Choroid plexus epithelial cell (primary cell): ENCODE measurements around the gene MC1R.
A peak's percentile ranks its signal among the peaks of the same experiment; 100 is the strongest.

Source experiments
- DNase-seq: peaks from one replicate; pipeline ENCODE4 v3.0.0-alpha.2; 2010; ENCODE audit warnings: low read depth
- H3K4me3 ChIP-seq: 2 replicates; pipeline ENCODE4 v1.5.1; 2011; ENCODE audit warnings: low read depth, mild to moderate bottlenecking, control low read depth, low read length, moderate library complexity
- TF ChIP-seq, protein P1 (sequence below): conservative IDR thresholded peaks from 2 replicates; pipeline ENCODE4 v1.5.1; 2011; ENCODE audit warnings: low read depth, mild to moderate bottlenecking, control low read depth, inconsistent platforms, low read length, moderate library complexity

Gene MC1R

DNA sequence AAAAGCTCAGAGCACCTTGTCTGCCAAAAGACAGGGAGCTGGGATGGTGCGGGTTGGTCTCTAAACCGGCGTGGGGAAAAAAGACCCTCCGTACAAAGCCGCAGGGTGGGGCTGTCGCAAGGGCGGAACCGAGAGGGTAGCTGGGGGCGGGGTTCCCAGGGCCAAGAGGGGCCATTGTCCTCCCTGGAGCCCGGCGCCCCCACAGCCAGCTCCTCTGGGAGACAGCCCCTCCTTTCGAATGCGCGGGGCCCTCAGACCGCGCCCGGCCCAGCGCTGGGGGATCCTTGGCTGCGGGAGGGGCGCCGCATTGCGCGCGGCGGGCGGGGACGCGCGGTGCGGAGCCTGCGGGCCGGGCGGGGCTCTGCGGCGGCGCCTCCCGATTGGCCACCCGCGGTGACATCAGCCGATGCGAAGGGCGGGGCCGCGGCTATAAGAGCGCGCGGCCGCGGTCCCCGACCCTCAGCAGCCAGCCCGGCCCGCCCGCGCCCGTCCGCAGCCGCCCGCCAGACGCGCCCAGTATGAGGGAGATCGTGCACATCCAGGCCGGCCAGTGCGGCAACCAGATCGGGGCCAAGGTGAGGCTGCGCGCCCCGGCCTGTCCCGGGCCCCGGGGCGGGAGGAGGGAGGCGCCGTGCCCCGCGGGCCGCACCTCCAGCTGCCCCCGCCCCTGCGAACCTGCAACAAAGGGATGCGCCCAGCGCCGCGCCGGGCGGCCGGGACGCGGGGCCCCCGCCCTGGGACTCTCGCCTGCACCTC lies 4.4 kb downstream of the MC1R start, which contains the start of gene TUBB3:
TSS of gene TUBB3 (plus strand) at position 459 of the 756 bp plus-strand sequence. CDS start at position 519, 60 bp downstream.
- H3K4me3 ChIP-seq = peak within 1 kb of the TSS; percentile 76

DNA sequence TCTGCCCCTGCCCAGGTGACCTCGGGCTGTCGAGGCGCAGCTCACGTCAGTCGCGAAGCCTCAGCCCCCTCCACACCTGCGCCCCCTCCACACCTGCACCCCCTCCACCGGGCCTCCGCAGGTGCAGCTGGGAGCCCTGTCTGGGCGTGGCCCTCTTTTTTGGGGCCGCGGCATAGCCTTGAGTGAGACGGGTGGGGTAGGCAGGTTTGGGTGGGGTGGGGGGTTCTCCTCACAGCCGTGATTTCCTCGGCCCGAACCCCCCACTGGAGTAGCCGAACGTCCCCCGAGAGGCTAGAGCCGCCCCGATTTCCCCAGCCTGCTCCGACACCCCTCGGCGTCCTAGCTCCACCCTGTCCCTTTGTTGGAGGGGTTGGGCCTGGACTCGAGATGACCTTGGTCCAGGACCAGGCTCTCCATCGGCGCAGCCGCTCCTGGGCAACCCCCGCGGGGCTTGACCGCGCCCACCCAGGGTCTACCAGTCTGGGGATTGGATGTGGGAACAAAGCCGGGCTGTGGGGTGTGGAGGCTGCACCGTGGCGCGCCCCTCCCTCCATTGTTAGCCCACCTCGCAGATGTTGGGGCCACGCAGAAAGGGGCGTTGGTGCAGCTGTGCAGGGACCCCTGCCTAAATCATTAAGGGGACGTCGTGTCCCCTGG lies 5.1 kb downstream of the MC1R start:
- TF ChIP-seq, protein P1, sequence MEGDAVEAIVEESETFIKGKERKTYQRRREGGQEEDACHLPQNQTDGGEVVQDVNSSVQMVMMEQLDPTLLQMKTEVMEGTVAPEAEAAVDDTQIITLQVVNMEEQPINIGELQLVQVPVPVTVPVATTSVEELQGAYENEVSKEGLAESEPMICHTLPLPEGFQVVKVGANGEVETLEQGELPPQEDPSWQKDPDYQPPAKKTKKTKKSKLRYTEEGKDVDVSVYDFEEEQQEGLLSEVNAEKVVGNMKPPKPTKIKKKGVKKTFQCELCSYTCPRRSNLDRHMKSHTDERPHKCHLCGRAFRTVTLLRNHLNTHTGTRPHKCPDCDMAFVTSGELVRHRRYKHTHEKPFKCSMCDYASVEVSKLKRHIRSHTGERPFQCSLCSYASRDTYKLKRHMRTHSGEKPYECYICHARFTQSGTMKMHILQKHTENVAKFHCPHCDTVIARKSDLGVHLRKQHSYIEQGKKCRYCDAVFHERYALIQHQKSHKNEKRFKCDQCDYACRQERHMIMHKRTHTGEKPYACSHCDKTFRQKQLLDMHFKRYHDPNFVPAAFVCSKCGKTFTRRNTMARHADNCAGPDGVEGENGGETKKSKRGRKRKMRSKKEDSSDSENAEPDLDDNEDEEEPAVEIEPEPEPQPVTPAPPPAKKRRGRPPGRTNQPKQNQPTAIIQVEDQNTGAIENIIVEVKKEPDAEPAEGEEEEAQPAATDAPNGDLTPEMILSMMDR = no peak

More for the DNA sequence above, 4.4 kb downstream of the MC1R start, which contains the start of gene TUBB3:
- TF ChIP-seq, protein P1 = no peak
- peak; percentile 82 for DNase-seq

DNA sequence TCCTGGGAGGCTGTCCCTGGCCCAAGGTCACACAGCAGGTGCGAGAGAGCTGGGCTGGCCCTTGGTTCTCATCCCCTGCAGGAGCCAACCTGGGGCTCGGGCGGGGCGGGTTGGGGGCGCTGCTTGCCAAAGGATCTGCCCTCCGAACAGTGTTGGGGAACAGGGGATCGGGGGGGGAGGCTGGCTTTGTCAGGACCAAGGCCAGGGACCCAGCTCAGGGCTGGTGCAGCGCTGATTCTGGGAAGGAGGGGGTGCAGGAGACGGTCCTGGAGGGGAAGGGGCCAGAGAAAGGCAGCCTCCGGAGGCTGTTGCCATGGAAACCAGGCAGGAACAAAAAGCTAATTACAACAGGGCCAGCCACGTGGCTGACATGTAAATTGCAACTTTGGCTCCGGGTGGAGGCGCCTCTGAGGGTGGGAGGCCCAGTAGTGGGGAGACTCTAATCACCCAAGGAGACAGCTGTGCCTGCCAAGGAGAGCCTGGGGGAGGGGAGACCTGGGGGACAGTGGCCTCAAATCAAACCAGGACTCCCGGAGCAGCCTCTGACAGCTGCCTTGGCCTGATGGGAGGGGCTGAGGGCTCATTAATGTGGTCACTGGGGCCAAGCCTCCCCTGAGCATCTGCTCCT lies 5.7 kb downstream of the MC1R start:
- H3K4me3 ChIP-seq = peak overlapping the region; percentile 76
- DNase-seq = peak; percentile 67
- TF ChIP-seq, protein P1 = no peak

More for the DNA sequence above, 5.1 kb downstream of the MC1R start:
- DNase-seq = no peak
- peak overlapping the region; percentile 76 for H3K4me3 ChIP-seq

DNA sequence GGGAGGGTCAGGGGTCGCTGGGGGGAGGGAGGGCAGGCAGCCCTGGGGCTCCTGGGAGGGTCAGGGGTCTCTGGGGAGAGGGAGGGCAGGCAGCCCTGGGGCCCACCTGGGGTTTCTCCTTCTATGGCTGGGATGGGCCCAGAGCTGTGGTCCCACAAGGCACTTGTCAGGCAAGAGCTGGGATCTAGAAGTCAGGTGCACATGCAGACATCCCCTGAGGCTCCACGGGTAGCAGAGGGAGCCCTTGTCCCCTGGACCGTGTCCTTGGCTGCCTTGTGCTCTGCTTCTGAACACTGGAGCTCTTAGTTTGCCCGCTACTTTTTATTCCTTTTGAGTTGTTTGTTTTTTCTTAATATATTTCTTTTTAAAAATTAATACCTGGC lies 6.3 kb downstream of the MC1R start:
- no peak for DNase-seq
- TF ChIP-seq, protein P1 = no peak
- H3K4me3 ChIP-seq = peak overlapping the region; percentile 76

DNA sequence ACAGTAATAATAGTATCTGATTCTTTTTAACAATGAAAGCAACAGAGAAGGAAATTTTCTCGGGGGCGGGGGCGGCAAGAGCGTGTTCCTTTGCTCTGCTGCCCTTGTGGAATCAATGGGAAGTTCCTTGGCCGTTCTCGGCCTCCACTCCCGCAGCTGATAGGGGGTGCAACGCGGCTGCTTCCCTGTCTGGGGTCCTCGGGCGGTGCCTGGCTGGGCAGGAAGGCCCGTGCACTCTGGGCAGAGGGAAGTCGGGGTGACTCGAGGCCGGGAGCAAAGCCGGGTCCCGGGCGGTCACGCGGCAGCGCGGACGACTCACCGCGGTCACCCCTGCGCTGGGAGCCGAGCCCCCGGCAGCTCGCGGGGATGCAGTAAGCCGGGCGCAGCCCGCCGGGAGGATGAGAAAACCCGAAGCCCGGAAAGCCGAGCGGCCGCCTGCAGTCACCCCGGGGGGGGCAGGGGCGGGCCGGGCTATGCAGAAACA lies 7.0 kb downstream of the MC1R start:
- H3K4me3 ChIP-seq = peak overlapping the region; percentile 65
- DNase-seq = peak; percentile 25
- TF ChIP-seq, protein P1 = no peak

DNA sequence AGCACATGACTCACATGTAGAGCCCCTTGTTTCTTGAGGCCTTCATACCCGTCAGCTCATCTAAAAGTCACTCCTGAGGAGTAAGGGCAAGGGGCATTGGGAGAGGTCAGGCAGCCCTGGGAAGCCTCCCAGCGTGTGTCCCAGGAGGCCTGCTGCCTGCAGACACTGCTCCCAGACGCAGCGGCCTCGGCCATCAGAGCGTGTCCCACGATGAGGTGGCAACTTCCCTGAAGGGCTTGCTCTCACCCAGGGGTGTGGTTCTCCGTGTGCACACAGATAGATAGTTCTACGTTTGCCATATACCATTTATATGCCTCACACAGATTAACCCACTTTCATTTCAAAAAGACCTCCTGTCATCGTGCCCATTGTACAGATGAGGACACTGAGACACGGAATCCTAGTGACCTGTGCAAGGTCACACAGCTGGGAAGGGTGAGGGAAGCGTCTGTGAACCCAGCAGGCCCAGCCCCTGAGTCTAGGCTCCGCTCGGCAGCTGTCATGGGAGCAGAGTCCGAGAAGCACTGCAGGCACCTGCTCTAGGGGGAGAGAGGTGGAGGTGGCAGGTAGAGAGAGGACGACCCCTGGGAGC lies 12.7 kb downstream of the MC1R start:
- TF ChIP-seq, protein P1 = no peak

More for the DNA sequence above, 12.7 kb downstream of the MC1R start:
- H3K4me3 ChIP-seq = no peak overlapping the region
- DNase-seq = no peak
